GM10248 (cell line): Measurements from ENCODE around the gene SMPD3.

Experiments used
- CTCF ChIA-PET: fragments of 300-600 bp; sonication (Branson Sonifier 250); formaldehyde crosslinking; extraction: SDS; loops from one replicate; lab custom pipeline; 2021; ENCODE audit warnings: antibody characterized with exemption; lab: Yijun Ruan, JAX
- POLR2A ChIA-PET: fragments of 350-650 bp; sonication (Branson Sonifier 250); formaldehyde crosslinking; extraction: SDS; loops from one replicate; lab custom pipeline; 2020; ENCODE audit warnings: antibody characterized with exemption; lab: Yijun Ruan, JAX
- DNase-seq: peaks from one replicate; pipeline ENCODE4 v3.0.0; 2012; ENCODE audit errors: extremely low spot score
- TF ChIP-seq, protein P1 (sequence below): IDR thresholded peaks from 2 replicates; pipeline ENCODE4 v1.5.1; 2012; ENCODE audit warnings: mild to moderate bottlenecking, low read depth; ENCODE audit errors: extremely low read depth, missing control alignments, control extremely low read depth

Gene SMPD3

DNA sequence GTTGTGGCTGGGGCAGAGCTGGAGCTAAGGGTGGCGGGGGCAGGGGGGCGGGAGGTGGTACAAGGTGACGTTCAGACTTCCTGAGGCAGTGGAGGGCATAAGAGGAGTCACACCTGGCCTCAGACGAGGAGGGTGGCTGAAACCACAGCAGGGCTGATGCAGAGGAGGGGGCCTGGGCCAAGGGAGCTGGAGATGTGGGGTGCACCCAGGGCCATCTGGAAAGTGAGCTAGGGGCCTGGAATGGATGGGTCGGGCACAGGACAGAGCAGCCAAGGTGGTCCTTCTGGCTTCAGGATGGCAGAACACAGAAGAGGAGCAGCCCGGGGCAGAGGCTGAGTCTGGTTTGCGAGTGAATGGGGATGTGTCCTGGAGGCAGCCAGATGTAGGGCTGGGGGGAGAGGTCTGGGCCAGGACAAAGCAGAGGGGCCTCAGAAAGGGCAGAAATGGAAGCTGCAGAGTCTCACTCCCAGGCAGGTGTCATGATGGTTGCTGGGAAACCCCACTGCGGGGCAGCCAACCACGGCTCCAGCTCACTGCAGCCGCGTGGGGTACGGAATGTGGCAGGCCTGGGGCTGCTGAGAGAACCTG lies 79.9 kb downstream of the SMPD3 start:
- POLR2A ChIA-PET = no interaction called here

DNA sequence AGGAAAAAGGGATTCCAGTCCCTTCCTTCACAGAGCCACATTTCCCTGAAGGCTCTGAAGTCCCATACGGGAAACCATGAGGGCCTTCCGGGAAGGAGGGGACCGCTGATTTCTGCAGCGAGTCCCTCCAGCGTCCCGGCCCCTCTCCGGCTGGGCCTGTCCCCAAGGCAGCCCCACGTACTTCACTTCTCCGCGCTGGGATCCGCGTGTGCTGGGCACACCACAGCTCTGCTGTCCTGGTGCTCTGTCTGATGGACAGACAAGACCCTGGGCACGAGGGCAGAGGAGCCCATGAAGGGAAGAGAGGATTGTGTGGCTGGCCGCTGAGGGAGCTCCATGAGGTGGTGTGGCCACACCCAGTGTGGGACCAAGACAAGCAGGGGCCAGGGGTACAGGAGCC lies 80.4 kb downstream of the SMPD3 start:
- POLR2A ChIA-PET = no interaction called here
- CTCF ChIA-PET = interaction anchor here (1.0 to 8.9 kb wide), 11 partner anchors 8 to 154 kb away, joined by 3 to 64 read pairs (median 5); partner anchors contain the start of gene SLC7A6
- TF ChIP-seq, protein P1, sequence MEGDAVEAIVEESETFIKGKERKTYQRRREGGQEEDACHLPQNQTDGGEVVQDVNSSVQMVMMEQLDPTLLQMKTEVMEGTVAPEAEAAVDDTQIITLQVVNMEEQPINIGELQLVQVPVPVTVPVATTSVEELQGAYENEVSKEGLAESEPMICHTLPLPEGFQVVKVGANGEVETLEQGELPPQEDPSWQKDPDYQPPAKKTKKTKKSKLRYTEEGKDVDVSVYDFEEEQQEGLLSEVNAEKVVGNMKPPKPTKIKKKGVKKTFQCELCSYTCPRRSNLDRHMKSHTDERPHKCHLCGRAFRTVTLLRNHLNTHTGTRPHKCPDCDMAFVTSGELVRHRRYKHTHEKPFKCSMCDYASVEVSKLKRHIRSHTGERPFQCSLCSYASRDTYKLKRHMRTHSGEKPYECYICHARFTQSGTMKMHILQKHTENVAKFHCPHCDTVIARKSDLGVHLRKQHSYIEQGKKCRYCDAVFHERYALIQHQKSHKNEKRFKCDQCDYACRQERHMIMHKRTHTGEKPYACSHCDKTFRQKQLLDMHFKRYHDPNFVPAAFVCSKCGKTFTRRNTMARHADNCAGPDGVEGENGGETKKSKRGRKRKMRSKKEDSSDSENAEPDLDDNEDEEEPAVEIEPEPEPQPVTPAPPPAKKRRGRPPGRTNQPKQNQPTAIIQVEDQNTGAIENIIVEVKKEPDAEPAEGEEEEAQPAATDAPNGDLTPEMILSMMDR = no peak
- no peak for DNase-seq

More for the DNA sequence above, 79.9 kb downstream of the SMPD3 start:
- CTCF ChIA-PET = interaction anchor here (0.8 to 8.9 kb wide), 15 partner anchors 9 to 154 kb away, joined by 3 to 64 read pairs (median 5); partner anchors contain the start of gene SLC7A6
- DNase-seq = peak; percentile 73
- TF ChIP-seq, protein P1 = no peak

DNA sequence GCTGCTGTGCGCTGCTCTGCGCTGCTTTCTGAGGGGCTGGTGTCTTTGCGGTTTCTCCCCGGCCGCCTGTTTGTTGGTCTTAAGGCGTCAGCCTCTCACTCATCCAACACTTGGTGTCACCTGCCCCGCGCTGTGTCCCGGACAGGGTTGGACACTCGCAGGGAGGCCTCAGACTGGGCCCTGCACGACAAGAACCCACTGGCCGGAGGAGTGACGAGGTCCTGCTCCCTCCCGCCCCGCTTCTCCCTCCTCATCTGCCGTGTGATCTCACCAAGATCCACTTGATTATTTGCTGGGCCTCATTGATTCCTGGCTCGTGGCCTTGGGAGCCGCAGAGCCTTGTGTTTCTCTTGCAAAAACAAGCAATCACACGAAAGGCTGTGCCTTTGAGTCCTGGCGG lies 80.9 kb downstream of the SMPD3 start:
- DNase-seq = no peak
- TF ChIP-seq, protein P1 = no peak
- ChIA-PET POLR2A (no interaction called here), CTCF (interaction anchor here (1.0 to 8.9 kb wide), 8 partner anchors 8 to 155 kb away, joined by 3 to 64 read pairs (median 6); partner anchors contain the start of gene SLC7A6)

DNA sequence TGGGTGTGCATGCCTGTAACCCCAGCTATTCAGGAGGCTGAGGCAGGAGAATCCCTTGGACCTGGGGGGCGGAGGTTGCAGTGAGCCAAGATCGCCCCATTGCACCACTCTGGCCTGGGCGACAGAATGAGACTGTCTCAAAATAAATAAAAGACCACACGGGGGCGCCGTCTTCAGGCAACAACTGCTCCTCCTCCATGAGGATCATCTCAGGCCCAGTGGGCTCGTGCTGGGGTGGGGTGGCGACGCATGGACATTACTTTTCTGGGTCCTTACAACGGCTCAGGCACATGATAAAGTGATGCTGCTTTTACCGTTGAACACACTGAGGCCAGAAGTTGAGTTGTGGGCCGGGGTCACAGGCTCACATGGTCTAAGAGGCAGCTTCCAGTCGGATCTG lies 81.3 kb downstream of the SMPD3 start:
- TF ChIP-seq, protein P1 = peak; percentile 49
- ChIA-PET CTCF (interaction anchor here (0.7 to 8.9 kb wide), 9 partner anchors 11 to 135 kb away, joined by 3 to 64 read pairs (median 4); partner anchors contain the start of gene SLC7A6), POLR2A (no interaction called here)
- DNase-seq = peak; percentile 62

DNA sequence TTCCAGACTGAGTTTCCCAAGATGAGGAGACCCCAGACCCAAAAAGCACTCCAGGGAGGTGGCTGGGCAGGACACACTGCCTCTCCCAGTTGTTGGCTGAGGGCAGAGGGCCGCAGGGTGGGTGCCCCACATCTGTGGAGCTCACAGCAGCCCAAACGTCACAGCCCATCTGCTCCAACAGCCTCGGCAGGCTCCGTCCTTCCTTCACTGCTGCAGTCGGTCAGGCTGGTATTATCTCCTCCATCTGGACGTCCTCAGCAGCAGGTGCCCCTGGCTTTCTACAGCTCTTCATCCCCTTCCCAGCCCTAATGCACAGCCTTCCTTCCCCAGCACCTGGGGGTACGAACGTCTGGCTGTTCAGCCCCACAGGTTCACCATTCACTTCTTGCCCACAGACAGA lies 82.2 kb downstream of the SMPD3 start:
- CTCF ChIA-PET = interaction anchor here (0.6 to 8.9 kb wide), 13 partner anchors 11 to 144 kb away, joined by 3 to 64 read pairs (median 3); partner anchors contain the start of gene SLC7A6
- POLR2A ChIA-PET = no interaction called here
- TF ChIP-seq, protein P1 = no peak
- no peak for DNase-seq

DNA sequence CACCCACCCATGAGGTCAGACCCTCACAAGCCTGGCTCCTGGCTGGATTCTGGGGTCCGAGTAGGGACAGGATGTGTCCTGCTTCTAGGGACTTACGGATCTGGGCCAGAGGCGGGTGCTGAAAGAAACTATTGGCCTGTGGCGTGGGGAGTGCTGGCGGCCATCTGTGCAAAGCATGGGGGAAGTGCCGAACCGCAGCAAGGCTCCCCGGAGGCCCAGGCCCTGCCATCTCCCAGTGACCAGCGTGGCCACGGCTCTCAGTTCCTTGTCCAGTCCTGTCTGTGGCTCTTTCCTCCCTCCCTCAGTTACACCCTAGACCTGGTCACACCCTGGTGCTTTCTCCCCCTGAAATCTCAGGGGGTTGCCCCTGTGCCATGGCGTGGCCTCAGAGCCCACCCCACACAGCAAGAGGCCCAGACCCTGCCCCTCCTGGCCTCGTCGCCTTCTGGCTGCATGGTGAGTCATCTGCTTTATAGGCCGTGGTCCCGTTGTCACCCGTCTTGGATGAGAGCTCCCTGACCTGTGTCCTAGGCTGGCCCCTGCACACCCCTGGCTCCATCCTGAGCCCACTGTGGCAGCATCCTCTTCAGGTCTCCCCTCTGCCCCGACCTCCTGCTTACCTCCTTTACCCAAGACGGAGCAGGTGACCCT lies 83.0 kb downstream of the SMPD3 start:
- DNase-seq = no peak
- ChIA-PET POLR2A (no interaction called here), CTCF (interaction anchor here (0.8 to 8.9 kb wide), 7 partner anchors 10 to 145 kb away, joined by 3 to 64 read pairs (median 6); partner anchors contain the start of gene SLC7A6)
- TF ChIP-seq, protein P1 = no peak
